K562 (cell line): Measurements from ENCODE around the gene SUSD5. TPM values are rescaled to one million over a fixed set of nuclear protein-coding genes. Genes with fewer than 3 reads are reported as not detected.
A peak's percentile ranks its signal among the peaks of the same experiment; 100 is the strongest.

Experiments used
- BRD9 ChIP-seq: fragments of 450-650 bp; IDR thresholded peaks from 2 replicates; pipeline ENCODE4 v1.6.1; 2018; ENCODE audit warnings: low read depth; ENCODE audit not compliant: partially characterized antibody
- CREB3L1 ChIP-seq: fragments of 450-650 bp; IDR thresholded peaks from 2 replicates; pipeline ENCODE4 v1.6.1; 2014; ENCODE audit warnings: low read depth, mild to moderate bottlenecking, moderate library complexity, borderline replicate concordance
- DNMT1 ChIP-seq: fragments of 450-650 bp; IDR thresholded peaks from 2 replicates; pipeline ENCODE4 v1.6.1; 2016; ENCODE audit warnings: antibody characterized with exemption, mild to moderate bottlenecking
- JUND ChIP-seq, 2 experiments: IDR thresholded peaks; 2 replicates in 1 of 2; 3 replicates in 1 of 2; pipeline ENCODE4 v1.6.1; 2011; ENCODE audit warnings: borderline replicate concordance in 2 of 2, low read depth in 2 of 2, low read length in 2 of 2, improper control_type of control experiment in 1 of 2, missing biosample characterization in 1 of 2, missing genetic modification characterization in 1 of 2, missing genetic modification reagents in 1 of 2
- MAFK ChIP-seq: IDR thresholded peaks from 2 replicates; pipeline ENCODE4 v1.6.1; 2011; ENCODE audit warnings: low read length, improper control_type of control experiment
- NR2C2 ChIP-seq, 2 experiments: fragments of 200-800 bp in 1 of 2; sonication (Bioruptor generic) in 1 of 2; sonication (generic) in 1 of 2; formaldehyde crosslinking in 1 of 2; IDR thresholded peaks; 2 replicates each; pipeline versions ENCODE4 v1.6.1 to v1.8.0; 2016 to 2022; ENCODE audit warnings: mild to moderate bottlenecking in 1 of 2, missing compliant biosample characterization in 1 of 2, missing genetic modification characterization in 1 of 2, missing genetic modification reagents in 1 of 2
- PTRF ChIP-seq: fragments of 450-650 bp; IDR thresholded peaks from 2 replicates; pipeline ENCODE4 v1.6.1; 2016; ENCODE audit warnings: mild to moderate bottlenecking, missing genetic modification characterization, missing compliant biosample characterization
- RB1 ChIP-seq: fragments of 450-650 bp; IDR thresholded peaks from 2 replicates; pipeline ENCODE4 v1.6.1; 2017; ENCODE audit warnings: low read depth, mild to moderate bottlenecking
- TRIM24 ChIP-seq, 2 experiments: fragments of 450-650 bp; IDR thresholded peaks; 2 replicates each; pipeline ENCODE4 v1.6.1; 2016
- TRIM28 ChIP-seq: fragments of 450-650 bp; IDR thresholded peaks from 2 replicates; pipeline ENCODE4 v1.6.1; 2017
- ZBTB34 ChIP-seq: fragments of 250-450 bp; sonication (Bioruptor Pico); IDR thresholded peaks from 2 replicates; pipeline ENCODE4 v1.8.0; 2021; ENCODE audit warnings: mild to moderate bottlenecking, moderate library complexity
- ZNF277 ChIP-seq: fragments of 250-450 bp; sonication (Bioruptor Pico); IDR thresholded peaks from 2 replicates; pipeline ENCODE4 v1.8.0; 2022; ENCODE audit warnings: inconsistent platforms, mild to moderate bottlenecking, moderate library complexity, borderline replicate concordance
- polyA plus RNA-seq, 8 experiments: library from polyadenylated mRNA; depleted of rRNA in 4 of 8; stranded (reverse) in 5 of 8; unstranded in 3 of 8; fragments of >200 nt; fragmentation: Nextera tagmentation in 2 of 8; fragmentation: Illumina TruSeq in 1 of 8; extraction: Ambion mirVana in 2 of 8; extraction: Trizol in 1 of 8; gene quantifications; 2 replicates each; pipeline versions ENCODE4 v1.2.1 to v1.2.3, GENCODE V29; 2011 to 2014; ENCODE audit warnings: inconsistent platforms in 1 of 8, missing spikeins in 1 of 8
- total RNA-seq, 7 experiments: library from RNA; depleted of rRNA in 6 of 7; stranded (reverse); fragments of >200 nt in 6 of 7; fragmentation: Illumina TruSeq in 2 of 7; extraction: Trizol in 2 of 7; gene quantifications; 2 replicates each; pipeline versions ENCODE4 v1.2.1 to v1.2.3, GENCODE V29; 2011 to 2021; ENCODE audit warnings: low replicate concordance in 1 of 7
- TF ChIP-seq, protein P1 (sequence below), 2 experiments: fragments of 450-650 bp; IDR thresholded peaks; 2 replicates each; pipeline ENCODE4 v1.6.1; 2016
- TF ChIP-seq, protein P2 (sequence below): sonication (generic); formaldehyde crosslinking; IDR thresholded peaks from 2 replicates; pipeline ENCODE4 v1.8.1; 2023; ENCODE audit warnings: mild to moderate bottlenecking, missing genetic modification reagents
- TF ChIP-seq, protein P3 (sequence below): fragments of 450-650 bp; IDR thresholded peaks from 2 replicates; pipeline ENCODE4 v1.6.1; 2016; ENCODE audit warnings: borderline replicate concordance

Gene SUSD5
- total and polyA plus RNA-seq, 9 of the 15 experiments (the other 6 are each of a cell fraction or from before 2014, with no cell fraction given) = not detected

DNA sequence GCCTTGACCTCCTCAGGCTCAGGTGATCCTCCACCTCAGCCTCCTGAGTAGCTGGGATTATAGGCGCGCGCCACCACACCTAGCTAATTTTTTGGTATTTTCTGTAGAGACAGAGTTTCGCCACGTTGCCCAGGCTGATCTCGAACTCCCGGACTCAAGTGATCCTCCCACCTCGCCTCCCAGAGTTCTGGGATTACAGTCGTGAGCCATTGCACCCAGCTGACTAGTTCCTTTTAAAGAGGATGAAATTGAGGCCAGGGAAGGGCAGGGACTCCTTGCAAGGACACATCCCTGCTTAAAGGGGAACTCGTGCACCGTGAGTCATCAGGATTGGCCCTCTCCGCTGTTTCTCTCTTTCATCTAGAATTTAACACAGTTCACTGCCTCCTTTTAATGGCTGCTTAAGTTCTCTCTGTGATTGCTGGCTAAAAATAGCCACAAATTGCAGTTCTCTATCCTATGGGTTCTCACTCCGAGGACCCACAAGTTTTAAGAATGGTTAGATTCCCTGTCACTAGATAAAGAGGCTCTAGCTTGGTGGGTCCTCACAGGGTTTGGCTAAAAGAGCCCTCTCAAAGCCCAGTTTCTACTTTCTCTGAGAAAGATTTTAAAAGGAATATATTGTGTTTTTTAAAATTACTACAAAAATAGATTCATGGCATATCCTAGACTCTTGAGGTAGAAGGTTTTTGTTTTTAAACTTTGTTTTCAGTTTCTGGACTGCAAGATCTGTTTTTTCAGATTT lies 103.4 kb downstream of the SUSD5 start (continued):
- TF ChIP-seq JUND (IDR thresholded peaks at IDR 0.05; ENCODE audit: borderline replicate concordance, low read depth, low read length) = peak; percentile 95
- TF ChIP-seq JUND (tag; IDR thresholded peaks at IDR 0.05; ENCODE audit: borderline replicate concordance, low read depth, low read length) = peak; percentile 95
- TF ChIP-seq CREB3L1 = peak; percentile 61
- TF ChIP-seq PTRF (tag) = no peak
- no peak for TF ChIP-seq DNMT1
- peak; percentile 75 for TF ChIP-seq BRD9
- TF ChIP-seq MAFK = peak; percentile 73
- TF ChIP-seq, protein P1, sequence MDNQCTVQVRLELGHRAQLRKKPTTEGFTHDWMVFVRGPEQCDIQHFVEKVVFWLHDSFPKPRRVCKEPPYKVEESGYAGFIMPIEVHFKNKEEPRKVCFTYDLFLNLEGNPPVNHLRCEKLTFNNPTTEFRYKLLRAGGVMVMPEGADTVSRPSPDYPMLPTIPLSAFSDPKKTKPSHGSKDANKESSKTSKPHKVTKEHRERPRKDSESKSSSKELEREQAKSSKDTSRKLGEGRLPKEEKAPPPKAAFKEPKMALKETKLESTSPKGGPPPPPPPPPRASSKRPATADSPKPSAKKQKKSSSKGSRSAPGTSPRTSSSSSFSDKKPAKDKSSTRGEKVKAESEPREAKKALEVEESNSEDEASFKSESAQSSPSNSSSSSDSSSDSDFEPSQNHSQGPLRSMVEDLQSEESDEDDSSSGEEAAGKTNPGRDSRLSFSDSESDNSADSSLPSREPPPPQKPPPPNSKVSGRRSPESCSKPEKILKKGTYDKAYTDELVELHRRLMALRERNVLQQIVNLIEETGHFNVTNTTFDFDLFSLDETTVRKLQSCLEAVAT (IDR thresholded peaks at IDR 0.05) = 0 out of 4 replicates have a peak, but pooled peaks of 1 of the 2 experiments have one; percentile 13
- 0 out of 2 replicates have a peak, but pooled peaks have one; percentile 45 for TF ChIP-seq TRIM28
- TF ChIP-seq, protein P2, sequence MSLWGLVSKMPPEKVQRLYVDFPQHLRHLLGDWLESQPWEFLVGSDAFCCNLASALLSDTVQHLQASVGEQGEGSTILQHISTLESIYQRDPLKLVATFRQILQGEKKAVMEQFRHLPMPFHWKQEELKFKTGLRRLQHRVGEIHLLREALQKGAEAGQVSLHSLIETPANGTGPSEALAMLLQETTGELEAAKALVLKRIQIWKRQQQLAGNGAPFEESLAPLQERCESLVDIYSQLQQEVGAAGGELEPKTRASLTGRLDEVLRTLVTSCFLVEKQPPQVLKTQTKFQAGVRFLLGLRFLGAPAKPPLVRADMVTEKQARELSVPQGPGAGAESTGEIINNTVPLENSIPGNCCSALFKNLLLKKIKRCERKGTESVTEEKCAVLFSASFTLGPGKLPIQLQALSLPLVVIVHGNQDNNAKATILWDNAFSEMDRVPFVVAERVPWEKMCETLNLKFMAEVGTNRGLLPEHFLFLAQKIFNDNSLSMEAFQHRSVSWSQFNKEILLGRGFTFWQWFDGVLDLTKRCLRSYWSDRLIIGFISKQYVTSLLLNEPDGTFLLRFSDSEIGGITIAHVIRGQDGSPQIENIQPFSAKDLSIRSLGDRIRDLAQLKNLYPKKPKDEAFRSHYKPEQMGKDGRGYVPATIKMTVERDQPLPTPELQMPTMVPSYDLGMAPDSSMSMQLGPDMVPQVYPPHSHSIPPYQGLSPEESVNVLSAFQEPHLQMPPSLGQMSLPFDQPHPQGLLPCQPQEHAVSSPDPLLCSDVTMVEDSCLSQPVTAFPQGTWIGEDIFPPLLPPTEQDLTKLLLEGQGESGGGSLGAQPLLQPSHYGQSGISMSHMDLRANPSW (CRISPR knock-in tag) = no peak
- no peak for TF ChIP-seq RB1
- TF ChIP-seq TRIM24 (IDR thresholded peaks at IDR 0.05) = peak; percentile 33 to 42; a peak in 2 of 4 replicates
- no peak for TF ChIP-seq ZNF277 (CRISPR knock-in tag)
- TF ChIP-seq ZBTB34 = no peak
- TF ChIP-seq, protein P3, sequence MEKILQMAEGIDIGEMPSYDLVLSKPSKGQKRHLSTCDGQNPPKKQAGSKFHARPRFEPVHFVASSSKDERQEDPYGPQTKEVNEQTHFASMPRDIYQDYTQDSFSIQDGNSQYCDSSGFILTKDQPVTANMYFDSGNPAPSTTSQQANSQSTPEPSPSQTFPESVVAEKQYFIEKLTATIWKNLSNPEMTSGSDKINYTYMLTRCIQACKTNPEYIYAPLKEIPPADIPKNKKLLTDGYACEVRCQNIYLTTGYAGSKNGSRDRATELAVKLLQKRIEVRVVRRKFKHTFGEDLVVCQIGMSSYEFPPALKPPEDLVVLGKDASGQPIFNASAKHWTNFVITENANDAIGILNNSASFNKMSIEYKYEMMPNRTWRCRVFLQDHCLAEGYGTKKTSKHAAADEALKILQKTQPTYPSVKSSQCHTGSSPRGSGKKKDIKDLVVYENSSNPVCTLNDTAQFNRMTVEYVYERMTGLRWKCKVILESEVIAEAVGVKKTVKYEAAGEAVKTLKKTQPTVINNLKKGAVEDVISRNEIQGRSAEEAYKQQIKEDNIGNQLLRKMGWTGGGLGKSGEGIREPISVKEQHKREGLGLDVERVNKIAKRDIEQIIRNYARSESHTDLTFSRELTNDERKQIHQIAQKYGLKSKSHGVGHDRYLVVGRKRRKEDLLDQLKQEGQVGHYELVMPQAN = peak; percentile 53; the same call in 1 of the 2 replicates
- TF ChIP-seq NR2C2 (CRISPR knock-in tag; IDR thresholded peaks at IDR 0.05) = no peak
- peak; percentile 64; the same call in 1 of the 2 replicates for TF ChIP-seq NR2C2 (tag; IDR thresholded peaks at IDR 0.05)
